Lung (tissue), 12 donors: Measurements from ENCODE around the gene SLC10A7. TPM values are rescaled to one million over a fixed set of nuclear protein-coding genes. Genes with fewer than 3 reads are reported as not detected.

Experiments
- ATAC-seq: fragments of 200-7000 bp; cut with Tn5 transposase; one replicate; pipeline ENCODE4 v1.9.1; 2020; ENCODE audit warnings: moderate number of reproducible peaks; ENCODE audit not compliant: insufficient read depth, low FRiP score
- DNase-seq, 3 donors: peaks; one replicate each; pipeline ENCODE4 v3.0.0-alpha.2; 2013 to 2017
- H3K27ac ChIP-seq, 2 donors: one replicate each; pipeline ENCODE4 v1.5.1; 2013; ENCODE audit warnings: mild to moderate bottlenecking in 2 of 2, moderate library complexity in 2 of 2, control low read depth in 1 of 2, inconsistent platforms in 1 of 2, low read depth in 1 of 2, low read length in 1 of 2
- H3K27me3 ChIP-seq, 3 donors: one replicate each; pipeline ENCODE4 v1.5.1; 2013; ENCODE audit warnings: low read length in 2 of 3; ENCODE audit not compliant: control insufficient read depth in 3 of 3, insufficient read depth in 3 of 3
- H3K36me3 ChIP-seq, 4 donors: one replicate each; pipeline ENCODE4 v1.5.1; 2013; ENCODE audit warnings: low read length in 4 of 4, mild to moderate bottlenecking in 1 of 4, moderate library complexity in 1 of 4; ENCODE audit not compliant: control insufficient read depth in 4 of 4, insufficient read depth in 4 of 4
- H3K4me1 ChIP-seq, 5 donors: one replicate each; pipeline ENCODE4 v1.5.1; 2013; ENCODE audit warnings: low read length in 5 of 5, mild to moderate bottlenecking in 2 of 5, moderate library complexity in 1 of 5; ENCODE audit not compliant: control insufficient read depth in 5 of 5, insufficient read depth in 5 of 5
- H3K4me3 ChIP-seq: one replicate; pipeline ENCODE4 v1.5.1; 2013; ENCODE audit warnings: mild to moderate bottlenecking, control low read depth, moderate library complexity
- H3K9ac ChIP-seq, 2 donors: one replicate each; pipeline ENCODE4 v1.5.1; 2013; ENCODE audit warnings: low read length in 2 of 2, control low read depth in 1 of 2; ENCODE audit not compliant: insufficient read depth in 1 of 2
- H3K9me3 ChIP-seq, 4 donors: one replicate each; pipeline ENCODE4 v1.5.1; 2013; ENCODE audit warnings: low read length in 3 of 4, mild to moderate bottlenecking in 1 of 4, moderate library complexity in 1 of 4; ENCODE audit not compliant: control insufficient read depth in 4 of 4, insufficient read depth in 3 of 4
- WGBS, 2 donors: extraction: QIAGEN DNeasy Blood & Tissue Kit; methylation state at CpG; one replicate each; pipeline ENCODE4 v1.1.7; 2013; 5-methylcytosine and 5-hydroxymethylcytosine counted together
- polyA plus RNA-seq, 2 donors: library from polyadenylated mRNA; stranded (reverse); fragments of 200-250 nt; gene quantifications; one replicate each; pipeline ENCODE4 v1.2.1, GENCODE V29; 2013
- total RNA-seq, 2 donors: library from RNA; depleted of rRNA in 1 of 2; stranded (reverse); fragments of >200 nt in 1 of 2; gene quantifications; one replicate each; pipeline ENCODE4 v1.2.1, GENCODE V29; 2014 to 2021
- TF ChIP-seq, protein P1 (sequence below): IDR thresholded peaks from 2 replicates; pipeline ENCODE4 v1.5.1; 2012; ENCODE audit warnings: mild to moderate bottlenecking; ENCODE audit errors: control extremely low read depth, extremely low read depth
- donor health status: control.
- donor health status: control.
- donor health status: Bipolar disorder and iron deficiency.
- donor health status: healthy.
- donor health status: DM: yes; HTN: yes; CAD: no.

The SLC10A7 gene
- total and polyA plus RNA-seq, 4 donors = 3.2 to 33.4 (median 13.3) TPM

DNA sequence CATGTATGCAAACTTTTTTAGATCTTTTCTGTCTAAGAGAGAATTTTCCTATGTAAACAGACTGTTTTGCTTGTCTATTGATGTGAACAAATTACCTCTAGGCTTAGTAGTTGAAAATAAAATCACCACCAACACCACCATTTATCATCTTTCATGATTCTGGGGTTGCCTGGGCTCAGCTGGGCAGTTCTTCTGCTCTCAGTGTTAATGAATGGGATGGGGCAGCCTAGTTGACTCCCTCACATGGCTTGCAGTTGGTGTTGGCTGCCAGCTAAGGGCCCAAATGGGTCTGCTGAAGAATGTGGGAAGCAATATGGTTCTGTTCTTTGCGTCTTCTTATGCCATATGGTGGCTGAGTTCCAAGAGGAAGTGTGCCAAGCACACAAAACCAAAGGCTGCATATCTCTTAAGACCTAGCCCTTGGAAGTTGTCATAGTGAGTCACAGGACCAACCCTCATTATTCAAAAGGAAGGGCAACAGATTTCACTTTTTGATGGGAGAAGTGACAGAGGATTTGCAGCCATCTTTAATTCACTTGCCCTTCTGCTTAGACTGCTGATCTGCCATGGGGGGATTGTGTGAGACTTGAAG lies 289.5 kb downstream of the SLC10A7 start:
- DNase-seq (no peak), ATAC-seq (no peak)
- H3K9ac ChIP-seq = no peak overlapping the region
- no peaks in the 10 kb centered on the region for H3K36me3 ChIP-seq
- 28 to 75% methylated on average over 1 of the region's 1 CpG for WGBS, 2 donors
- H3K4me1 ChIP-seq = peaks cover 0 to 4% (median 0%) of the 10 kb centered on the region in 5 donors
- no peaks in the 10 kb centered on the region for H3K27me3 ChIP-seq
- no peak overlapping the region for H3K4me3 ChIP-seq
- H3K9me3 ChIP-seq = peaks cover 0 to 5% (median 0%) of the 10 kb centered on the region in 4 donors
- H3K27ac ChIP-seq = no peak overlapping the region
- TF ChIP-seq, protein P1, sequence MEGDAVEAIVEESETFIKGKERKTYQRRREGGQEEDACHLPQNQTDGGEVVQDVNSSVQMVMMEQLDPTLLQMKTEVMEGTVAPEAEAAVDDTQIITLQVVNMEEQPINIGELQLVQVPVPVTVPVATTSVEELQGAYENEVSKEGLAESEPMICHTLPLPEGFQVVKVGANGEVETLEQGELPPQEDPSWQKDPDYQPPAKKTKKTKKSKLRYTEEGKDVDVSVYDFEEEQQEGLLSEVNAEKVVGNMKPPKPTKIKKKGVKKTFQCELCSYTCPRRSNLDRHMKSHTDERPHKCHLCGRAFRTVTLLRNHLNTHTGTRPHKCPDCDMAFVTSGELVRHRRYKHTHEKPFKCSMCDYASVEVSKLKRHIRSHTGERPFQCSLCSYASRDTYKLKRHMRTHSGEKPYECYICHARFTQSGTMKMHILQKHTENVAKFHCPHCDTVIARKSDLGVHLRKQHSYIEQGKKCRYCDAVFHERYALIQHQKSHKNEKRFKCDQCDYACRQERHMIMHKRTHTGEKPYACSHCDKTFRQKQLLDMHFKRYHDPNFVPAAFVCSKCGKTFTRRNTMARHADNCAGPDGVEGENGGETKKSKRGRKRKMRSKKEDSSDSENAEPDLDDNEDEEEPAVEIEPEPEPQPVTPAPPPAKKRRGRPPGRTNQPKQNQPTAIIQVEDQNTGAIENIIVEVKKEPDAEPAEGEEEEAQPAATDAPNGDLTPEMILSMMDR = no peak

- DNase-seq (no peak), ATAC-seq (no peak)
- TF ChIP-seq, protein P1 = no peak
- no peak overlapping the region for H3K27ac ChIP-seq
- no peaks in the 10 kb centered on the region for H3K27me3 ChIP-seq
- H3K9me3 ChIP-seq = peaks cover 0 to 5% (median 0%) of the 10 kb centered on the region in 4 donors
- no peaks in the 10 kb centered on the region for H3K36me3 ChIP-seq
- no peak overlapping the region for H3K9ac ChIP-seq
- no peak overlapping the region for H3K4me3 ChIP-seq
- H3K4me1 ChIP-seq = peaks cover 0 to 4% (median 0%) of the 10 kb centered on the region in 5 donors
These were observed 292.3 kb downstream of the SLC10A7 start for GRCh38 chr4:146229406-146229805.

DNA sequence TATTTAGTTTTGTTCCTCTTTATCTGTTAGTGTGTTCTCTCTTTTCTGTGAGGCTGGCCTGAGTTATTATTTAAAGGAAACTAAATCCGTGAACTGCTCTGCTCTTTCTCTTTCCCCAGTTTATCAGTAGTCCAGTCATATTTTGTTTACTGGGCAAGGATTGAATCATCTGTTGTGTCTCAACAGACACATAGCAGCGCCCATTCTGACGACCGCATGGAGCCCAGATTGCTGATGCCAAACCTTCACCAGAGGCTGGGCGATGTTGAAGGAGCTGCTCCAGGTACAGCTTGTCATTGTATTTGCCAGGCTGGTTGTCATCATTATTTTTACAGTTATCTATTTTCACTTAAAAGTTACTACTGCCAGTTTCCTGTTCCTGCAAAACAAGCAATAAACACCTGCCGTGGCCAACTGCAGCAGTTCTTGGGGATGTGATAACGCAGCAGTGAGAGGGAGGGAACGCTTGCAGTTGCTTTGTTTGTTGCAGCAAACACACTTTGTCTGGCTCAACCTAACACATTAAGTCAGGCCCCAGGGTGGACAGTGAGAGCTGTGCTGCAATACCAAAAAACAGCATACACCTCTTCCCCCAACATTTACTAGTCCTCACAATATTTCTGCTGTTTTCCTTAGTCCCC lies 297.3 kb downstream of the SLC10A7 start:
- ATAC-seq = no peak
- 55 to 73% methylated on average over 8 of the region's 8 CpGs for WGBS, 2 donors
- no peak overlapping the region for H3K4me3 ChIP-seq
- peak overlapping the region; percentile 3 to 28 for H3K27ac ChIP-seq
- no peaks in the 10 kb centered on the region for H3K9me3 ChIP-seq
- H3K9ac ChIP-seq = no peak overlapping the region
- H3K36me3 ChIP-seq = no peaks in the 10 kb centered on the region
- peaks cover 0 to 4% (median 0%) of the 10 kb centered on the region in 5 donors for H3K4me1 ChIP-seq
- TF ChIP-seq, protein P1 = no peak
- peak in 1 of 3 donors; percentile 38 for DNase-seq
- H3K27me3 ChIP-seq = no peaks in the 10 kb centered on the region
